OCI-LY7 (cell line): ENCODE measurements around the gene TMEM164.

Experiments
- EZH2phosphoT487 ChIP-seq: fragments of 200-600 bp; sonication (generic); IDR thresholded peaks from 2 replicates; pipeline ENCODE4 v1.6.1; 2018; ENCODE audit warnings: low read depth, borderline replicate concordance, mild to moderate bottlenecking, mixed run types, antibody characterized with exemption, low read length, moderate library complexity, mixed read lengths
- TF ChIP-seq, protein P1 (sequence below): fragments of 200-600 bp; sonication (generic); conservative IDR thresholded peaks from 2 replicates; pipeline ENCODE4 v1.5.1; 2014; ENCODE audit warnings: mild to moderate bottlenecking, antibody characterized with exemption, low read length, moderate library complexity, mixed read lengths

DNA sequence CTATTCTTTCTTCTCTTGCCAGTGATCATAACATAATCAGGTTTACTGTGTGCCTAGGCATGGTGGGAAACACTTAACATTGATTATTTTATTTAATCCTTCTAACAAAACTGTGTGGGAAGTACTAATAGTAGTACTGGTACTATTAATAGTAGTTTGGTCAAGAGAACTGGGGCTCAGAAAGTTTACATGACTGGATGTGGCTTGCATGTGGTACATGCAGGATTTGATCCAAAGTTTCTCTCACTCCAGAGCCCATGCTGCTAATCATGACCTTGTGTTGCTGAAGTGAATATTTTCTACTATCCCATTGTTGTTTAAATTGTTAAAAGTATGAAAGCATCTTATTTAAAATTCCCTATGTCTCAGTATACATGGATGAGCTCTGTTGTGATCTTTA is 78.4 kb downstream of the TMEM164 start:
- TF ChIP-seq, protein P1, sequence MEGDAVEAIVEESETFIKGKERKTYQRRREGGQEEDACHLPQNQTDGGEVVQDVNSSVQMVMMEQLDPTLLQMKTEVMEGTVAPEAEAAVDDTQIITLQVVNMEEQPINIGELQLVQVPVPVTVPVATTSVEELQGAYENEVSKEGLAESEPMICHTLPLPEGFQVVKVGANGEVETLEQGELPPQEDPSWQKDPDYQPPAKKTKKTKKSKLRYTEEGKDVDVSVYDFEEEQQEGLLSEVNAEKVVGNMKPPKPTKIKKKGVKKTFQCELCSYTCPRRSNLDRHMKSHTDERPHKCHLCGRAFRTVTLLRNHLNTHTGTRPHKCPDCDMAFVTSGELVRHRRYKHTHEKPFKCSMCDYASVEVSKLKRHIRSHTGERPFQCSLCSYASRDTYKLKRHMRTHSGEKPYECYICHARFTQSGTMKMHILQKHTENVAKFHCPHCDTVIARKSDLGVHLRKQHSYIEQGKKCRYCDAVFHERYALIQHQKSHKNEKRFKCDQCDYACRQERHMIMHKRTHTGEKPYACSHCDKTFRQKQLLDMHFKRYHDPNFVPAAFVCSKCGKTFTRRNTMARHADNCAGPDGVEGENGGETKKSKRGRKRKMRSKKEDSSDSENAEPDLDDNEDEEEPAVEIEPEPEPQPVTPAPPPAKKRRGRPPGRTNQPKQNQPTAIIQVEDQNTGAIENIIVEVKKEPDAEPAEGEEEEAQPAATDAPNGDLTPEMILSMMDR = no peak
- no peak for TF ChIP-seq EZH2phosphoT487
